Gastrocnemius medialis (tissue), 4 donors: Measurements from ENCODE around the gene NFU1. TPM values are rescaled to one million over a fixed set of nuclear protein-coding genes. Genes with fewer than 3 reads are reported as not detected.

Experiments
- ATAC-seq, 2 donors: fragments of 150-250 bp; one replicate each; pipeline ENCODE4 v1.9.1; 2016
- DNase-seq, 2 donors: peaks; one replicate each; pipeline ENCODE4 v3.0.0-alpha.2; 2019
- H3K27ac ChIP-seq, 4 donors: fragments of 200-600 bp; sonication (generic); 1 replicate in 1 of 4; 2 replicates in 3 of 4; pipeline ENCODE4 v1.5.1; 2016 to 2018; ENCODE audit warnings: mild to moderate bottlenecking in 2 of 4, moderate library complexity in 1 of 4
- H3K27me3 ChIP-seq, 3 donors: fragments of 200-600 bp; sonication (generic) in 2 of 3; 1 replicate in 1 of 3; 2 replicates in 2 of 3; pipeline versions ENCODE4 v1.5.1 to v1.6.0; 2016 to 2019; ENCODE audit warnings: mild to moderate bottlenecking in 1 of 3, moderate library complexity in 1 of 3
- H3K36me3 ChIP-seq, 2 donors: fragments of 200-600 bp; sonication (generic) in 1 of 2; one replicate each; pipeline ENCODE4 v1.5.1; 2017 to 2018
- H3K4me1 ChIP-seq, 2 donors: fragments of 200-600 bp; sonication (generic) in 1 of 2; one replicate each; pipeline ENCODE4 v1.5.1; 2016 to 2017; ENCODE audit warnings: mild to moderate bottlenecking in 2 of 2
- H3K4me3 ChIP-seq, 4 donors: fragments of 200-600 bp; sonication (generic) in 3 of 4; 1 replicate in 1 of 4; 2 replicates in 3 of 4; pipeline ENCODE4 v1.5.1; 2016 to 2019; ENCODE audit warnings: mild to moderate bottlenecking in 2 of 4
- H3K9me3 ChIP-seq, 3 donors: fragments of 200-600 bp; sonication (generic) in 2 of 3; 1 replicate in 1 of 3; 2 replicates in 2 of 3; pipeline ENCODE4 v1.5.1; 2016 to 2019
- POLR2A ChIP-seq, 2 donors: fragments of 450-650 bp; IDR thresholded peaks; one replicate each; pipeline ENCODE4 v1.6.1; 2017; ENCODE audit warnings: antibody characterized with exemption in 2 of 2, mild to moderate bottlenecking in 2 of 2, moderate library complexity in 2 of 2
- in situ Hi-C, 4 donors: fragments of 200-750 bp; cut with MboI; loops; one replicate each; pipeline versions ENCODE4 v1.15.0 to v1.8.0; 2017; ENCODE audit warnings: low sequenced_read_pairs in 4 of 4
- intact Hi-C: fragments of 100-400 bp; cut with DNase I; formaldehyde crosslinking; loops from one replicate; pipeline ENCODE4 v1.15.1; 2023; ENCODE audit warnings: low total_unique reads
- total RNA-seq, 4 donors: library from RNA; depleted of rRNA; stranded (reverse); fragments of >200 nt; gene quantifications; one replicate each; pipeline versions ENCODE4 v1.1.0 to v1.2.3, GENCODE V29; 2016
- TF ChIP-seq, protein P1 (sequence below), 5 experiments: fragments of 450-650 bp in 3 of 5; fragments of 200-600 bp in 2 of 5; sonication (generic) in 2 of 5; IDR thresholded peaks in 4 of 5; conservative IDR thresholded peaks in 1 of 5; 1 replicate in 4 of 5; 2 replicates in 1 of 5; pipeline ENCODE4 v1.5.1; 2016 to 2019; ENCODE audit warnings: antibody characterized with exemption in 5 of 5, mild to moderate bottlenecking in 3 of 5, moderate library complexity in 3 of 5

The NFU1 gene
- total RNA-seq, 4 donors from 2014 or later, result 41.4 to 73.1 (median 68.1) TPM

GRCh38 chr2:69456154-69456553, 18.9 kb upstream of the NFU1 start:
- ATAC-seq, result no peak
- TF ChIP-seq, protein P1, sequence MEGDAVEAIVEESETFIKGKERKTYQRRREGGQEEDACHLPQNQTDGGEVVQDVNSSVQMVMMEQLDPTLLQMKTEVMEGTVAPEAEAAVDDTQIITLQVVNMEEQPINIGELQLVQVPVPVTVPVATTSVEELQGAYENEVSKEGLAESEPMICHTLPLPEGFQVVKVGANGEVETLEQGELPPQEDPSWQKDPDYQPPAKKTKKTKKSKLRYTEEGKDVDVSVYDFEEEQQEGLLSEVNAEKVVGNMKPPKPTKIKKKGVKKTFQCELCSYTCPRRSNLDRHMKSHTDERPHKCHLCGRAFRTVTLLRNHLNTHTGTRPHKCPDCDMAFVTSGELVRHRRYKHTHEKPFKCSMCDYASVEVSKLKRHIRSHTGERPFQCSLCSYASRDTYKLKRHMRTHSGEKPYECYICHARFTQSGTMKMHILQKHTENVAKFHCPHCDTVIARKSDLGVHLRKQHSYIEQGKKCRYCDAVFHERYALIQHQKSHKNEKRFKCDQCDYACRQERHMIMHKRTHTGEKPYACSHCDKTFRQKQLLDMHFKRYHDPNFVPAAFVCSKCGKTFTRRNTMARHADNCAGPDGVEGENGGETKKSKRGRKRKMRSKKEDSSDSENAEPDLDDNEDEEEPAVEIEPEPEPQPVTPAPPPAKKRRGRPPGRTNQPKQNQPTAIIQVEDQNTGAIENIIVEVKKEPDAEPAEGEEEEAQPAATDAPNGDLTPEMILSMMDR (IDR thresholded peaks at IDR 0.05 in 4 of 5, conservative IDR thresholded peaks at IDR 0.05 in 1 of 5), result no peak
- TF ChIP-seq POLR2A (IDR thresholded peaks at IDR 0.05), result no peak
- Histone ChIP-seq H3K36me3 (no peaks in the 10 kb centered on the region), H3K27ac (no peak overlapping the region), H3K9me3 (no peaks in the 10 kb centered on the region), H3K27me3 (no peaks in the 10 kb centered on the region), H3K4me1 (no peaks in the 10 kb centered on the region), H3K4me3 (no peak overlapping the region)
- in situ Hi-C loops, result no loop called here
- intact Hi-C loops, result no loop called here
- no peak for DNase-seq

GRCh38 chr2:69454976-69455375, 17.7 kb upstream of the NFU1 start:
- in situ Hi-C loops, result no loop called here
- Histone ChIP-seq H3K27ac (no peak overlapping the region), H3K36me3 (no peaks in the 10 kb centered on the region), H3K4me3 (no peak overlapping the region), H3K9me3 (no peaks in the 10 kb centered on the region), H3K27me3 (no peaks in the 10 kb centered on the region), H3K4me1 (no peaks in the 10 kb centered on the region)
- ATAC-seq, result no peak
- no peak for DNase-seq
- TF ChIP-seq, protein P1 (IDR thresholded peaks at IDR 0.05 in 4 of 5, conservative IDR thresholded peaks at IDR 0.05 in 1 of 5), result no peak
- intact Hi-C loops, result no loop called here

- intact Hi-C loops, result no loop called here
- TF ChIP-seq, protein P1 (IDR thresholded peaks at IDR 0.05 in 4 of 5, conservative IDR thresholded peaks at IDR 0.05 in 1 of 5), result no peak
- TF ChIP-seq POLR2A (IDR thresholded peaks at IDR 0.05), result no peak
- in situ Hi-C loops, result no loop called here
- Histone ChIP-seq H3K9me3 (no peaks in the 10 kb centered on the region), H3K36me3 (no peaks in the 10 kb centered on the region), H3K4me1 (no peaks in the 10 kb centered on the region), H3K27ac (no peak overlapping the region), H3K4me3 (no peak overlapping the region), H3K27me3 (no peaks in the 10 kb centered on the region)
- DNase-seq, result no peak
- ATAC-seq, result no peak
Observed at GRCh38 chr2:69453475-69454129, 16.4 kb upstream of the NFU1 start.

GRCh38 chr2:69452687-69453086, 15.5 kb upstream of the NFU1 start:
- H3K9me3 ChIP-seq, result no peaks in the 10 kb centered on the region
- intact Hi-C loops, result no loop called here
- TF ChIP-seq POLR2A (IDR thresholded peaks at IDR 0.05), result no peak
- TF ChIP-seq, protein P1 (IDR thresholded peaks at IDR 0.05 in 4 of 5, conservative IDR thresholded peaks at IDR 0.05 in 1 of 5), result no peak
- H3K4me1 ChIP-seq, result no peaks in the 10 kb centered on the region
- DNase-seq (no peak), ATAC-seq (no peak)
- in situ Hi-C loops, result no loop called here
- H3K27me3 ChIP-seq, result no peaks in the 10 kb centered on the region
- no peaks in the 10 kb centered on the region for H3K36me3 ChIP-seq
- H3K4me3 ChIP-seq, result no peak overlapping the region
- no peak overlapping the region for H3K27ac ChIP-seq
